HG03354 (cell line): ENCODE results near the gene ZNF195.
A peak's percentile ranks its signal among the peaks of the same experiment; 100 is the strongest.
"Not testable (repeated sequence)": the region's sequence is repeated elsewhere in the genome, so short reads cannot be mapped to it uniquely, and the experiment has no call there.

Experiments
- ATAC-seq: cut with Tn5 transposase; IDR thresholded peaks from one replicate; pipeline ENCODE4 v1.9.1; 2021; ENCODE audit warnings: mild to moderate bottlenecking; ENCODE audit not compliant: unreplicated experiment, poor library complexity, severe bottlenecking

Gene ZNF195

DNA sequence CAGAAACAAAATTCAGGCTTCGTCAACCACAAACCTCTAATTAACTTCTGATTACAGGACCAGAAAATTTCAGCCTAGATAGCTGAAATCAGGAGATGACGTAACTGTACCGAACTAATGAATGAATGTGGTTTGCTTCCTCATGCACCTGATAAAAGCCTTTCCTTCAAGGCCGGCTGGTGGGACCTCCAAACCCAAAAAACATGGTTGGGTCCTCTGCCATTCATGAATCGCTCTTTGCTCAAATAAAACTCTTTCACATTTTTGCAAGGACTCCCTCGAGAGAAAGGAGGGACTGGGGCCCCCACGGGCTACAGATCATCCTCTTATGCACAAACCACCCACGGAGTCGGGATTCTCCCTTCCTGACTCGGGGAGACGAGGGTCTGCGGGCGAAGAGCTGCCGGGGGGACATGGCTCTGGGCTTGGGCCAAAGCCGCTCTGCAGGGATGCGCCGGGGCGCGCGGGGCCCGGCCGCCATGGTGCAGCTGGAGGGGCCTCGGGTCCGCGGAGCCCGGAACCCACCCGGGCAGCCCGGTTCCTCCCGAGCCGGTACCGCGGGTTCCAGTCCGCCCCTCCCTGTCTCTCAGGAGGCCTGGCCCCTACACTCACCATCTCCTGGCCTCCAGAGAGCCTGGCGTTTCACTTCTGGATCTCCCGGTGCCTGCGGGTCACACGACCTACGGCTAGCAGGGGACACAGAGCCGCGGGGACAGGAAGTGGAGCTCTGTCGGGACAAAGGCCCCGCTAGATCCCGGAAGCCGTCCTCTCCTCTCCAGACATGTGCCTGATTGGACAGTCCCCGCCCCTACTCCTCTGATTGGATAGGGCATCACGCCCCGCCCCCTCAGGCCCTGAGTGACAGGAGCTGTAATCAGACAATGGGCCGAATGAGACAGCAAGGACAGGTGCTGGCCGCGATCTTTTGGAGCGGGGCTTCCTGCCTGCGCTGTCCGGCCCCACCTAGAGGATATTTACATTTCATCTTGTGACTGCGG, at the start of gene ZNF195:
ZNF195 (minus strand) TSS at position 721 of the 998 bp plus-strand sequence; CDS start at position 615, 106 bp downstream.
- ATAC-seq = peak; percentile 100

DNA sequence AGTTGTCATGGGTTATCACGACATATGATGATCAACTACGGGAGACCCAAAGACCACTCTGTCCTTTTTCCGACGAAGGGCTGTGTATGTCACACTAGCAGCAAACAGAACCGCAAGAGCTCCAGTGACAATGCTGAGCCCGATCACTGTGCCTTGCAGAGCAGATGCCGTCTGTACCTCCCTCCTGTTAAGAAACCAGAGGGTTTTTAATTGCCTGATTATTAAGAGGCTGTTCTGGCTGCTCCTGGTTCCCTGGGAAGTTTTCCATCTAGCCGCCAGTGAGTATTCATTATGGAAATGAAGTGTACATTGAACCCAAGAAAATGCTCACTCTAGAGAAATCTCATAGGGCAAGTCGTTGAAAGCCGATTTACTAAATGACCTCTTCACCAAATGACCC, 49.1 kb upstream of the ZNF195 start:
- ATAC-seq = not testable (repeated sequence)

DNA sequence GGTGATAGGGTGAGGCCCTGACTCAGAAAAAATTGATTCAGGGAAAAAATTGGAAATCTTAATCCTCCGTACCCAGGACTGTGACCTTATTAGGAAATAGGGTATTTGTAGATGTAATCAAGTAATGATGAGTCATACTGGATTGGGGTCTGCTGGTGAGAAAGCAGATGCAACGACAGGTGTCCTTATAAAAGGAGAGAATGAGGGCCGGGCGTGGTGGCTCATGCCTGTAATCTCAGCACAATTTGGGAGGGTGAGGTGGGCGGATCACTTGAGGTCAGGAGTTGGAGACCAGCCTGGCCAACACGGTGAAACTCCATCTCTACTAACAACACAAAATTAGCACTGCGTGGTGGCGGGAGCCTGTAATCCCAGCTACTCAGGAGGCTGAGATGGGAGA, 47.6 kb upstream of the ZNF195 start:
- not testable (repeated sequence) for ATAC-seq

DNA sequence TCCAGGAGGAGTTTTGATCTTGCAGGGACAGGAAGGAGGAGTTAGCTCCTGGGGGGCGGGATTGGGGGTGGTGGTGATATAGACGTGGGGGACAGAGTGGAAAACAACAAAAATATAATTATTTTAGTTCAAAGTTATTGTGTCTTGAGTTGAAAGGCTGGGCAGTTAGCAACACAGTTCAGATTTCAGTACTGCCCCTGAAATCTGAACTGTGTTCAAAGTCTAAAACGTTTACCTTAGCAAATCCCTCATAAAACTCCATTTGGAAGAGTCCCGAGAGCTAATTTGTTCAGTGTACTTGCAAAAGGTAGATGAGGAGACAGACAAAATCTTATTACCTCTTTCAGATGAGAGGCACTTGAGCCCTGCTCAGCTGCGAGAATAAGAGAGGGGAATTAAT, 45.0 kb upstream of the ZNF195 start:
- ATAC-seq = not testable (repeated sequence)

DNA sequence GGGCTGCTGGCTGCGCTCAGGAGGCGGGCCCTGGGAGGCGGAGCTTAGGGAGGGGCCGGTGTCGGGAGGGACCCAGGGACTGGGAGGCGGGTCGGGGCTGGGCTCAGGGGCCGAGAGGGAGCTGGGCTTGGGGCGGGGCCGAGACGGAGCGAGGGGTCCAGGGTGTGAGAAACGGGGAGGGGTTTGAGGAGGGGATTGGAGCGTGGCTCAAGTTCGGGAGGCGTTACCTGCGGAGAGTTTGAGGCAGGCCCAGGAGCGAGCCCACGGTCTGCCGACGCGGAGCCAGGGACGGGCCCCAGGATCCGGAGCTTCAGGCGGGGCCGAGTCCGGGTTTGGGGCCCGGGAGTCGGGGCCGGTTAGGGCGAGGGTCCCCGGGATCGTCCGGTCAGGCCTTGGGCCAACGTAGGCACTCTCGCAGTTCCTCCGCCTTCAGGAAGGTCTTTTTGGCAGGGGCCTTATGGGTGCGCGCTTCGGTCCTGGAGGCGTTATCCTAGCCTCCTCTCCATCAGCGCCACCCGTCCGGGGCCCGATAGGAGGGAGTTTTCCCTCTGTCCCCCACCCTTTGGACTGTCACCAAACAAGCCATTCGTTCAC, 44.3 kb upstream of the ZNF195 start:
- not testable (repeated sequence) for ATAC-seq

DNA sequence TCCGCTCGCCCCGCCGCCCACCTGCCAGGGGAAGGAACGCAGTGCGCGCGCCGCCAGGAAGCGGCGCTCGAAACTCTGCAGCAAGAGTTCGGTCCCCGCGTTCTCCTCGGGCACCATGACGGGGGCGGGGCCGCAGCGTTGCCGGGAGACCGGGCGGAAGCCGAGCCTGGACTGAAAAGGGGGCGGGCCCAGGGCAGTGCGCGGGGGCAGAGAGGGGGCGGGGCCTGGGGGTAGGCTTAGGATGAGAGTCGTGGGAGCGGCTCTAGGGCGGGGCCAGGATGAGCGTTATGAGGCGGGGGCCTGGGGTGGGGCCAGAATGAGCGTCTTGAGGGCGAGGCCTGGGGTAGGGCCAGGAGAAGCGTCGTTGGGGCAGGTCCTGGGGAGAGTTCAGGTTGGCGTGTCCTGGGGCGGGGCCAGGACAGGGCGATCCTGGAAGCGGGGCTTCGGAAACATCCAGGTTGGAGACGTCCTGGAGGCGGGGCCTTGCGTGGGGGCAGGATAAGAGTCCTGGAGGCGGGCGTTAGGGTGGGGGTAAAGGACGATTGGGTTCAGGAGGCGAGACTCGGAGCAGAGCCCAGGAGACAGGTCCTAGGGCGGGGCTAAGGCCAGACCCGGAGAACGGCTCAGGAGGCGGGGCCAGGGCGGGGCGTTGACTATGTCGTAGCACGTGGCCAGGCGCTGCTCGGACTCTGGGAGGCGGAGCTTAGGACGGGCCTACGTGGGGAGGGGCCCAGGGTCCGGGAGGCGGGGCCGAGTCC, 43.6 kb upstream of the ZNF195 start:
- ATAC-seq = peak; percentile 94

DNA sequence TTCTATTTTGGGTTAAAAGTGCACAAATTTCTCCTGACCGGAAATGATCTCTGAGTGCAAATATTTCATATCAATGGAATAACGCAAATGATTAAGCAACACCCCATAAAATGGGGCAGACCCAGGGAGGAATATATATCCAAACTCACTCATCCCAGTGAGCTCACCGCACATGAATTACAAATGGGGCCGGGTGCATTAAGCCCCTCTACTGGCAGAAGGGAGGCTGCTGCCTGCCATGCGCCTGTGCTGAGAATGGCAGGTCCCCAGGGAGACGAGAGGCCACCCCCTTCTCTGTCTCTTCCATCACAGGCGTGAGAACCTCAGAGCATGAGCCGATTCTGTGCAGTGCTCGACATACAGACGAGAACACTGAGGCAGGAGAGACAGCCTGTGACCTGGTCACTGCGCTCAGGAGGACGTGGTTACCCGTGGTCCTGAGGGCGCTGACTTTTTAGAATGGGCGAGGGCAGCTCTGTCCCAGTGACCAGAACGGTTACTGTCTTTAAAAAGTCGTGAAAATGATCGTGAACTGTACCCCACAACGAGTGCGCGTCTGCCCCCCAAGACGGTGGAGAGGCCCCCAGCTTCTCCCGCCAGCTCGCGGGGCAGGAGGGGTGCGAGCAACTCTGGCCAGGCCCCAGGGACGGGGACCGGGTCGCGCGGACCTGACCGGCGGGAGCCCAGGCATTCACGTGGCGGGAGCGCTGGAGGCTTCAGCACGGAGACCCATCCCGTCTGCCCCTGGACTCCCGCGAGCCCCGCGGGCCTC, 42.8 kb upstream of the ZNF195 start:
- ATAC-seq = peak; percentile 16

DNA sequence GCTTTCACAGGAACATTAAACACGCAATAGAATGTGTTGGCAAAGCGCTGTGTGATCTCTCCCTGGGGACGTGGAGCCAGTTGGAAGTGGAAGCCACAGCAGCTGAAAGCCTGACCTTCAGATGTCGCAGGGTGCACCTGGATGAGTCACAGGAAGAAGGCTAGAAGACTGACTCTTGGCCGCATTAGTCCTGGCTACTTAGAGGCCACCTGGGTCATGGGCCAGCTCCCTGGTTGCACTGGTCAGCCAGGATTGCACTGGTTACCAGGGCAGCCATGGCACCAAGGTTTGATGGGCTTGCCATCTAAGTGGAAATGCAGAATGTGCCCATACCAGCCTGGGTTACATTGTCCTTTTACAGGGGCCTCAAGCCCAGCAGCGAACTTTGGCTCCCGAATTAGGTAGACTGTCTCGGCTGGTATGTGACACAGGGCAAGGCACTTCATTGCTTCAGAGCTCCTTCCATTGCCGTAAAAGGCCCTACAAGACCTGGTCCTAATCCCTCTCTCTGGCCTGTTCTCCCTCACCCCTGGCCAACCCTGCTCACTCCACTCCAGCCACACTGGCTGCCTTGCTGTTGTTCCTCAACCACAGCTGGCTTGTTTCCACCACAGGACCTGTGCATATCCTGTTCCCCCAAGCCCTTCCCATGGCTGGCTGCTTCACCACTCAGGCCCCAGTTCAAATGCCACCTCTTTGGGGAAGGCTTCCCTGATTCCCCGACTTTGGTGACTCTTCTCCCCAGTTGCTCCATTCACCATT, 41.5 kb upstream of the ZNF195 start:
- not testable (repeated sequence) for ATAC-seq

DNA sequence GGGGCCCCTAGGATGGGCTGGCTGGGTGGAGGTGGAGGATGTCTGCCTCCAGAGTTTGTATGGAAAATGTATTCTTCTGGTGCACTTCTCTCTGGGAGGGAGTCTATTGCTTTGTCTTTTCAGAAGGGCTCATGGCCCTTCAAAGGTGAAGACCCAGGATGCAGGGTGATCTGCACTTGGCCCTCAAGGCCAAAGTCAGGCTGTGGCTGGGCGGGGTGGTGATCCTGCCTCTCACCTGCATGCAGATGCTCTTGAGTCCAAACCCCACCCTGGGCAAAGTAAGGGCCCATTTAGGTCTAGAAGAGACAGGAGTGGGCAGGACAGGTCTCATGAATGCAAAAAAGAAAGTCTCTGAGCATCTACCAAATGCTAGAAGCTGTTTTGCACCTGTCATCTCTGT, 40.5 kb upstream of the ZNF195 start:
- ATAC-seq = not testable (repeated sequence)

DNA sequence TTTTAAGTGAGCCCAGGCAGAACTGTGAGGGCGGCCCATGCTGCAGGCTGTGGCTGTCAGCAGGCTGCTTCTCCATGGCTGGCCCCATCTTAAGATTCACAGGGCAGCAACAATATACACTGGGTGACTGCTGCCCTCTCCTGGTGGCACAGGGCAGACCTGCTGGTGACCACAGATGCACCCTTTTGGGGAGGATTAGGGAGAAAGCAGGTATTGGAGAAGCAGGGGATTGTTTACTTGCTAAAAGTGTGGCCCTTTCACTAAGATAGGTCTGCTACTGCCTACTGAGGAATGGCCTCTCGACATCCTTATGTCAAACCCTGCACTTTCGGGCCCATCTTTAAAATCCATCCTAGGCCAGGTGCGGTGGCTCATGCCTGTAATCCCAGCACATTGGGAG, 38.1 kb upstream of the ZNF195 start:
- ATAC-seq = not testable (repeated sequence)

DNA sequence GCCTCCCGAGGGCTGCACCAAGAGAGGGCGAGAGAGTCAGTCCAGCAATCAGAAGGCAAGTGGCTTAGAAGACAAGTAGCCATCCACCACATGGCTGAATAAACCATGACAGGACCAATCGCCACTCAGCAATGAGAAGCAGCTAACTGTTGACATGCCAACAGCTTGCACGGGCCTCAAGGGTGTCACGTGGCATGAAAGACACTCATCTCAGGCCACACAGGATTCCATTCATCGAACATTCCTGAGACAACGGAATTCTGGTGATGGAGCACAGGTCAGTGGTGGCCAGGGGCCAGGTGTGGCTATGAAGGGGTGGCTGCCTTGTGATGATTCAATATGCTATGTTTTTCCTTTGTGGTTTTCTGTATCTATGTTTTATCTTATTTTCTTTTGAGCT, 36.4 kb upstream of the ZNF195 start:
- not testable (repeated sequence) for ATAC-seq

DNA sequence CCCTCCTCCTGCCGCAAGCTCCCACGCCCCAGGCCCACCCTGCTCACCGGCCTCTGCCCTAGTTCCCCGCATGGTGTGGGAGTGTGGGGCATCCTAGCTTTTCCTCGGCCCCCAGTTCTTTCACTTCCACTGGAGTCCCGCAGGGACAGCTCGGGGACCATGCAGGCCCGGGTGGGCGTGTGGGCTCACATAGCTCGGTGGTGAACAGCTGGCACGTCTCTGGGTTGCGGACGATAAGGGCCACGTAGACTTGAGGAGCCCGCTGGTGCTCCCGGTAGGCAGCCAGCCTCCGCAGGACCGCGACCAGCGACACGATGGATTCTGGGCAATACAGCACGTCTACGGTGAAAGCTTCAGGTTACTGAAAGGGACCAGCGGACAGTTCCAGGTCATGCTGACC, 34.7 kb upstream of the ZNF195 start:
- not testable (repeated sequence) for ATAC-seq

DNA sequence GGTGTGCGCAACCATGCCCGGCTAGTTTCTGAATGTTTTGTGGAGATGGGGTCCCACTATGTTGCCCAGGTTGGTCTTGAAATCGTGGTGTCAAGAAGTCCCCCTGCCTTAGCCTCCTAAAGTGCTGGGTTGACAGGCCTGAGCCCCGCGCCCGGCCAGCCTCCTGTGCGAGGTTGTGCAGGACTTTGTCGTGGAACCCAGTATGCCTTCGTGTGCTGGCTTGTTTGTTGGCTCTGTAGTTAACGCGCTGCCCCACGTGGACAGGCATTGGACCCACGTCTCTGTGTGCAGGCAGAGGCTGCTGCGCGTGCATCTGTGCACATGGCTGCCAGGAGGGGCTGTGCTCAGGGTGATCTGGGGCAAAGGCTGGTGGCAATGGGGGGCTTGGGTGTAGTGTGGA, 33.9 kb upstream of the ZNF195 start:
- ATAC-seq = no peak

DNA sequence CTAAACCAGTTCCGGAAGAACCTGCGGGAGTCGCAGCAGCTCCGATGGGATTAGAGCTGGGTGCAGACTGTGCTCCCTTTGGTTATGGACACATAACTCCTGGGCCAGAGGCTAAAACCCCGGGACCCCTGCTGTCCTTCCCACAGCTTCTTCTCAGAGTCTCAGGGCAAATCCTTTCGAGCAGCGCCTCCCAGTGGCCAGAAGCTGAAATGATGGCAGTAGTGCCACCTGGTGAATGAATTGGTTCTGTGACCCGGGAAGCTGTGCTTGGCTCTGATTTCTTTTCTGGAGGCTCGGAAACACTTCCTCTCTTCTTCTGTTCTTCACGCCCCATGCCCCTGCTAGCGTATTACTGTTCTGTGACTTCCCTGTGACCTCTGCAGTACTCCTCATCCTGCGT, 29.8 kb upstream of the ZNF195 start:
- ATAC-seq = not testable (repeated sequence)

DNA sequence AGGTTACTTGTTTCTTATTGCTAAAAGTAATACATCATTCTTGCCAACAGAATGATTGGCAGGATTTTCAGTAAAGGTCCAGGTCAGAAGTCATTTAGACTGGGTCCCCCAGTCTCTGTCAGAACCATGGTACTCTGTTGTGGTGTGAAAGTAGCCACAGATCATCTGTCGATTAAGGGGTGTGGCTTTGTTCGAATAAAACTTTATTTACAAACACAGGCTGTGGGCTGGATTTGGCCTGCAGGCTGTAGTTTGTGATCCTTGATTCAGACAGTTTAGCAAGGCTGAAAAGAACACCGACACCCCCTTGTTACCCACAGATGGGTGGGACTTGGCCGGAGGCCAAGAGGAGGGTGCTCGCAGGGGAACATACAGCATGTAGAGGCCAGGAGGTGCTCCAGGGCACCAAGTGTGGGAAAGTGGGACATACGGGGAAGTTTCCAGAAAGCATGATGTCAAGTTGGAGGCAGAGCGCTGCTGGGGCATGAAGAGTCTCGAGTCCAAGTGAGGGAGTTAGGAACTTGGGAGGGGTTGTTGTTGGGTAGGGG, 29.2 kb upstream of the ZNF195 start:
- not testable (repeated sequence) for ATAC-seq

DNA sequence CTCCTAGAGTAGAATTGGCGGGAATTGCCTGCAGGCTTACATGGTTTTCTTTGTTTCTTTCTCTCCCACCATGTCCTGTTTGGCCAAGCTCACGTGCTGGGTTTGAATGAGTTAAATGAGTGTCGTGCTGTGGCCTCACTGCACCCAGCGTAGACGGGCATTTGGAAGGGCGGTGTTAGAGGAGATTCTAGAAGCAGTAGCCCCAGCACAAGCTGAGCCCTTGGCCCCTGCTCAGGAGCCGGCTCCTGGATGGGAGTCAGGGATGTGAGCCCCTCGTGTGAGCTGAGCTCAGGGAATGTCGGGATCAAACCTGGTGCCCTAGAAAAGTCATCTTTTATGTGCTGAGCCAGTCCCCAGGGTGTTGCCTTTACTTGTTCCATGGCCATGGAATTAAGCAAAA, 28.0 kb upstream of the ZNF195 start:
- not testable (repeated sequence) for ATAC-seq

DNA sequence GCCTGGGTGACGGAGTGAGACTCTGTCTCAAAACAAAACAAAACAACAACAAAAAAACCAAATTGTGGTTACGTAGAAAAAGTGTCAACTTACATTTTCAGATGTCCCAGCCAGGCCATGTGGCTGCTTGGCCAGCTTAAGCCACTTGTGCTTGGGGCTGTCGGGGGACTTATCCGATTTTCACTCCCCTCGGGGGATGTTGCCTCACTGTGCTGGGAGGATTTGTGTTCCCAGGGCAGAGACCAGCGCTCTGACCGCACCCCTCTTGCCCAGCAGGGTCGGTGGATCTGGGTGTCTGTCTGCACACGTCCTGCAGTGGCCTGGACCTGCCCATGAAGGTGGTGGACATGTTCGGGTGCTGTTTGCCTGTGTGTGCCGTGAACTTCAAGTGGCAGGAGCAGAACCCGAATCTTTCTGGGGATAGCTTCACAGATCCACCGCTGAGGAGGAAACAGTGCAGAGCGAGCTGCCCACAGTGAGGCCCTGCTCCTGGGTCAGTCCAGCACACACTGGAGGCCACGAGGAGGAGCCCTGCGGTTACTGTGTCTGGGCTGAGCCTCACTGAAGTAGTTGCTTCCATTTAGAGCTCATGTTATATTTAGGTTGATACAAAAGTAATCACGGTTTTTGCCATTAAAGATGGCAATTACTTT, 27.4 kb upstream of the ZNF195 start:
- ATAC-seq = not testable (repeated sequence)
